Hepatocyte (in vitro differentiated cells): ENCODE data around the gene GRHL1.

ENCODE experiments used
- EZH2 ChIP-seq: fragments of 200-600 bp; sonication (generic); IDR thresholded peaks from 2 replicates; pipeline ENCODE4 v1.6.1; 2016; ENCODE audit warnings: antibody characterized with exemption, mild to moderate bottlenecking, borderline replicate concordance
- EZH2phosphoT487 ChIP-seq: fragments of 200-600 bp; sonication (generic); IDR thresholded peaks from one replicate; pipeline ENCODE4 v1.6.1; 2018; ENCODE audit warnings: antibody characterized with exemption, mild to moderate bottlenecking, low read depth, moderate library complexity; ENCODE audit not compliant: unreplicated experiment, severe bottlenecking
- TF ChIP-seq, protein P1 (sequence below): fragments of 200-600 bp; sonication (generic); IDR thresholded peaks from 2 replicates; pipeline ENCODE4 v1.5.1; 2016; ENCODE audit warnings: antibody characterized with exemption, mild to moderate bottlenecking; ENCODE audit not compliant: poor library complexity

DNA sequence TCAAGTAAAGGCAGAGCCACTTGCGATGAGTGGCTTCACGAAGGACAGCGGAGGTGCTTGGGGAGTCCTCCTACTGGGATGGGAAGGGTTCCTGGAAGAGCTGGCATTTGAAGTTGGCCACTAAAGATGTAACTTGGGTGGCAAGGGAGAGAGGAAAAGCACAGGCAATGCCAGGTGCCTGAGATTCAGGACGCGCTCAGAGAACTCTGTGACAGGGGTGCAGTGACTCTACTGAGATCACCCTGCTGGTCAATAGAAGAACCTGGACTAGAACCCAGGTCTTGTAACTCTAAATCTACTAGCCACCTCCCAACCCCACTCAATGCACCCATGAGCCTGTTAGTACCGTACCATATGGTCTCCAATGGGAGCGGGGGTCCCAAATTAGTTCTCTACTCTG is 5.4 kb upstream of the GRHL1 start:
- TF ChIP-seq, protein P1, sequence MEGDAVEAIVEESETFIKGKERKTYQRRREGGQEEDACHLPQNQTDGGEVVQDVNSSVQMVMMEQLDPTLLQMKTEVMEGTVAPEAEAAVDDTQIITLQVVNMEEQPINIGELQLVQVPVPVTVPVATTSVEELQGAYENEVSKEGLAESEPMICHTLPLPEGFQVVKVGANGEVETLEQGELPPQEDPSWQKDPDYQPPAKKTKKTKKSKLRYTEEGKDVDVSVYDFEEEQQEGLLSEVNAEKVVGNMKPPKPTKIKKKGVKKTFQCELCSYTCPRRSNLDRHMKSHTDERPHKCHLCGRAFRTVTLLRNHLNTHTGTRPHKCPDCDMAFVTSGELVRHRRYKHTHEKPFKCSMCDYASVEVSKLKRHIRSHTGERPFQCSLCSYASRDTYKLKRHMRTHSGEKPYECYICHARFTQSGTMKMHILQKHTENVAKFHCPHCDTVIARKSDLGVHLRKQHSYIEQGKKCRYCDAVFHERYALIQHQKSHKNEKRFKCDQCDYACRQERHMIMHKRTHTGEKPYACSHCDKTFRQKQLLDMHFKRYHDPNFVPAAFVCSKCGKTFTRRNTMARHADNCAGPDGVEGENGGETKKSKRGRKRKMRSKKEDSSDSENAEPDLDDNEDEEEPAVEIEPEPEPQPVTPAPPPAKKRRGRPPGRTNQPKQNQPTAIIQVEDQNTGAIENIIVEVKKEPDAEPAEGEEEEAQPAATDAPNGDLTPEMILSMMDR, result no peak
- TF ChIP-seq EZH2 (no peak), EZH2phosphoT487 (no peak)
